Epithelial cell of proximal tubule (primary cell): ENCODE results near the gene C11orf24. TPM values are rescaled to one million over a fixed set of nuclear protein-coding genes. Genes with fewer than 3 reads are reported as not detected.

ENCODE experiments used
- DNase-seq: peaks from one replicate; pipeline ENCODE4 v3.0.0-alpha.2; 2011; ENCODE audit warnings: low read depth
- H3K4me3 ChIP-seq: 2 replicates; pipeline ENCODE4 v1.5.1; 2011; ENCODE audit warnings: low read depth, mild to moderate bottlenecking, low read length
- total RNA-seq: library from RNA; depleted of rRNA; stranded (reverse); fragments of >200 nt; gene quantifications from 2 replicates; pipeline ENCODE4 v1.2.3, GENCODE V29; 2015
- TF ChIP-seq, protein P1 (sequence below): conservative IDR thresholded peaks from 2 replicates; pipeline ENCODE4 v1.5.1; 2012; ENCODE audit warnings: low read depth, mild to moderate bottlenecking, low read length

Gene C11orf24
- total RNA-seq, 1 donor from 2014 or later = 46.4 TPM

DNA sequence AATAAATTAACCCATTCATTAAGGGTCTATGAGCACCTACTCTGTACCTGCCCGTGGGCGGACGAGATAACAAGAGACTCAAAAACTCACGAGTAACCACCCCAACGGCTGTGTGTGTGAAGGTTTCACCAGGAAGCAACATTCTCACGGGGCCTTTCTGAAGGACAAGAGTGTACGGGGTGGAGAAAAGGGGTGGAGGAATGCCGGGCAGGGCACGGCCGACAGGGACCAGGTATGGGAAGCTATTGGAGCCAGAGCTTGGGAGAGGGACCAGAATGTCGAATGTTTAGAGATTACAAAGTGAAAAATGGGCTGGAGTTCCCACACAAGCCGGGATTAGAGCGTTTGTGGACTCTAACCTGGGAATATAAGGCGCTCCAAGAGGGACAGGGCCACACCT, 60.2 kb downstream of the C11orf24 start:
- no peak for DNase-seq
- H3K4me3 ChIP-seq = peak overlapping the region; percentile 79
- TF ChIP-seq, protein P1, sequence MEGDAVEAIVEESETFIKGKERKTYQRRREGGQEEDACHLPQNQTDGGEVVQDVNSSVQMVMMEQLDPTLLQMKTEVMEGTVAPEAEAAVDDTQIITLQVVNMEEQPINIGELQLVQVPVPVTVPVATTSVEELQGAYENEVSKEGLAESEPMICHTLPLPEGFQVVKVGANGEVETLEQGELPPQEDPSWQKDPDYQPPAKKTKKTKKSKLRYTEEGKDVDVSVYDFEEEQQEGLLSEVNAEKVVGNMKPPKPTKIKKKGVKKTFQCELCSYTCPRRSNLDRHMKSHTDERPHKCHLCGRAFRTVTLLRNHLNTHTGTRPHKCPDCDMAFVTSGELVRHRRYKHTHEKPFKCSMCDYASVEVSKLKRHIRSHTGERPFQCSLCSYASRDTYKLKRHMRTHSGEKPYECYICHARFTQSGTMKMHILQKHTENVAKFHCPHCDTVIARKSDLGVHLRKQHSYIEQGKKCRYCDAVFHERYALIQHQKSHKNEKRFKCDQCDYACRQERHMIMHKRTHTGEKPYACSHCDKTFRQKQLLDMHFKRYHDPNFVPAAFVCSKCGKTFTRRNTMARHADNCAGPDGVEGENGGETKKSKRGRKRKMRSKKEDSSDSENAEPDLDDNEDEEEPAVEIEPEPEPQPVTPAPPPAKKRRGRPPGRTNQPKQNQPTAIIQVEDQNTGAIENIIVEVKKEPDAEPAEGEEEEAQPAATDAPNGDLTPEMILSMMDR = no peak

Other genes with a start within 250 kb of the C11orf24 start
- 240 and 345 TPM in 2 replicates for gene NDUFS8, start 241.3 kb downstream of the C11orf24 start, total RNA-seq
- gene TCIRG1, start 232.9 kb downstream of the C11orf24 start, total RNA-seq = 100 and 156 TPM in 2 replicates
- gene CHKA, start 150.6 kb downstream of the C11orf24 start, total RNA-seq = 17.9 and 22.0 TPM in 2 replicates
- 16.1 and 17.5 TPM in 2 replicates for gene KMT5B, start 58.7 kb downstream of the C11orf24 start, total RNA-seq
- gene LRP5, start 40.6 kb upstream of the C11orf24 start, total RNA-seq = 22.4 and 31.4 TPM in 2 replicates
- 55.8 and 85.9 TPM in 2 replicates for gene PPP6R3, start 188.8 kb upstream of the C11orf24 start, total RNA-seq